Effector memory CD4-positive, alpha-beta T cell (primary cell): ENCODE measurements around the gene UGGT1.

Experiments used
- DNase-seq, 3 donors: peaks; one replicate each; pipeline ENCODE4 v3.0.0-alpha.2; 2020
- H3K27ac ChIP-seq: 2 replicates; pipeline ENCODE4 v1.7.0; 2013; ENCODE audit warnings: mild to moderate bottlenecking, low read length, moderate library complexity; ENCODE audit not compliant: insufficient read depth, poor library complexity, severe bottlenecking
- H3K27me3 ChIP-seq: replicated peaks from 2 replicates; pipeline ENCODE4 v1.7.0; 2013; ENCODE audit warnings: mild to moderate bottlenecking, low read length; ENCODE audit not compliant: insufficient read depth, control insufficient read depth, poor library complexity, severe bottlenecking
- H3K36me3 ChIP-seq: 2 replicates; pipeline ENCODE4 v1.7.0; 2013; ENCODE audit warnings: mild to moderate bottlenecking, low read length, moderate library complexity; ENCODE audit not compliant: control insufficient read depth, insufficient read depth
- H3K4me1 ChIP-seq: 2 replicates; pipeline ENCODE4 v1.7.0; 2013; ENCODE audit warnings: low read length, mild to moderate bottlenecking; ENCODE audit not compliant: control insufficient read depth, insufficient read depth, poor library complexity, severe bottlenecking
- H3K4me3 ChIP-seq: 2 replicates; pipeline ENCODE4 v1.7.0; 2013; ENCODE audit warnings: low read length, low read depth, mild to moderate bottlenecking; ENCODE audit not compliant: insufficient read depth, poor library complexity, severe bottlenecking
- H3K9me3 ChIP-seq: 2 replicates; pipeline ENCODE4 v1.7.0; 2013; ENCODE audit warnings: mild to moderate bottlenecking, low read length, moderate library complexity; ENCODE audit not compliant: control insufficient read depth

Gene UGGT1

GRCh38 chr2:128105072-128105471 is 14.1 kb downstream of the UGGT1 start:
- Histone ChIP-seq H3K9me3 (no peaks in the 10 kb centered on the region), H3K27ac (no peak overlapping the region), H3K4me3 (no peak overlapping the region), H3K36me3 (peaks cover 42% of the 10 kb centered on the region), H3K4me1 (no peaks in the 10 kb centered on the region), H3K27me3 (no peaks in the 10 kb centered on the region)
- DNase-seq = no peak

GRCh38 chr2:128108166-128108565 is 17.2 kb downstream of the UGGT1 start:
- H3K27ac ChIP-seq = no peak overlapping the region
- H3K4me1 ChIP-seq = no peaks in the 10 kb centered on the region
- no peak for DNase-seq
- H3K36me3 ChIP-seq = peaks cover 22% of the 10 kb centered on the region
- H3K27me3 ChIP-seq = no peaks in the 10 kb centered on the region
- H3K9me3 ChIP-seq = no peaks in the 10 kb centered on the region
- no peak overlapping the region for H3K4me3 ChIP-seq

- H3K9me3 ChIP-seq = no peaks in the 10 kb centered on the region
- H3K36me3 ChIP-seq = peaks cover 23% of the 10 kb centered on the region
- no peak for DNase-seq
- no peaks in the 10 kb centered on the region for H3K4me1 ChIP-seq
- H3K27ac ChIP-seq = no peak overlapping the region
- no peak overlapping the region for H3K4me3 ChIP-seq
- H3K27me3 ChIP-seq = no peaks in the 10 kb centered on the region
Observed at GRCh38 chr2:128109243-128109642, 18.2 kb downstream of the UGGT1 start.

GRCh38 chr2:128115921-128116623 is 25.1 kb downstream of the UGGT1 start:
- Histone ChIP-seq H3K27ac (no peak overlapping the region), H3K4me3 (no peak overlapping the region), H3K27me3 (no peaks in the 10 kb centered on the region), H3K4me1 (no peaks in the 10 kb centered on the region), H3K9me3 (no peaks in the 10 kb centered on the region), H3K36me3 (peaks cover 54% of the 10 kb centered on the region)
- DNase-seq = no peak

GRCh38 chr2:128134573-128134972 is 43.6 kb downstream of the UGGT1 start:
- Histone ChIP-seq H3K27ac (no peak overlapping the region), H3K4me1 (no peaks in the 10 kb centered on the region), H3K36me3 (peaks cover 83% of the 10 kb centered on the region), H3K4me3 (no peak overlapping the region), H3K27me3 (no peaks in the 10 kb centered on the region), H3K9me3 (no peaks in the 10 kb centered on the region)
- no peak for DNase-seq

- no peak for DNase-seq
- Histone ChIP-seq H3K36me3 (peaks cover 85% of the 10 kb centered on the region), H3K9me3 (no peaks in the 10 kb centered on the region), H3K4me3 (no peak overlapping the region), H3K27me3 (no peaks in the 10 kb centered on the region), H3K27ac (no peak overlapping the region), H3K4me1 (no peaks in the 10 kb centered on the region)
Observed at GRCh38 chr2:128137094-128137616, 46.2 kb downstream of the UGGT1 start.

- Histone ChIP-seq H3K27ac (no peak overlapping the region), H3K4me3 (no peak overlapping the region), H3K4me1 (no peaks in the 10 kb centered on the region), H3K36me3 (peaks cover 62% of the 10 kb centered on the region), H3K9me3 (no peaks in the 10 kb centered on the region), H3K27me3 (no peaks in the 10 kb centered on the region)
- DNase-seq = no peak
Observed at GRCh38 chr2:128139624-128140023, 48.6 kb downstream of the UGGT1 start.

GRCh38 chr2:128145651-128146050 is 54.7 kb downstream of the UGGT1 start:
- no peaks in the 10 kb centered on the region for H3K4me1 ChIP-seq
- H3K27me3 ChIP-seq = no peaks in the 10 kb centered on the region
- no peaks in the 10 kb centered on the region for H3K9me3 ChIP-seq
- no peak overlapping the region for H3K4me3 ChIP-seq
- DNase-seq = no peak
- peaks cover 44% of the 10 kb centered on the region for H3K36me3 ChIP-seq
- no peak overlapping the region for H3K27ac ChIP-seq

- Histone ChIP-seq H3K4me3 (no peak overlapping the region), H3K27me3 (no peaks in the 10 kb centered on the region), H3K9me3 (no peaks in the 10 kb centered on the region), H3K4me1 (no peaks in the 10 kb centered on the region), H3K27ac (no peak overlapping the region), H3K36me3 (peaks cover 62% of the 10 kb centered on the region)
- no peak for DNase-seq
Observed at GRCh38 chr2:128153786-128154185, 62.8 kb downstream of the UGGT1 start.

- no peak for DNase-seq
- H3K4me1 ChIP-seq = no peaks in the 10 kb centered on the region
- H3K36me3 ChIP-seq = peaks cover 60% of the 10 kb centered on the region
- H3K9me3 ChIP-seq = no peaks in the 10 kb centered on the region
- no peaks in the 10 kb centered on the region for H3K27me3 ChIP-seq
- H3K4me3 ChIP-seq = no peak overlapping the region
- H3K27ac ChIP-seq = no peak overlapping the region
Observed at GRCh38 chr2:128154225-128154624, 63.2 kb downstream of the UGGT1 start.
